Activated effector memory CD4-positive, alpha-beta T cell treated with anti-CD3 and anti-CD28 coated beads, Interleukin-2, amount 50 U/mL, for 16 hours (primary cell): Measurements from ENCODE around the gene KPNA6.

Experiments used
- DNase-seq: peaks from one replicate; pipeline ENCODE4 v3.0.0-alpha.2; 2020

The KPNA6 gene

DNA sequence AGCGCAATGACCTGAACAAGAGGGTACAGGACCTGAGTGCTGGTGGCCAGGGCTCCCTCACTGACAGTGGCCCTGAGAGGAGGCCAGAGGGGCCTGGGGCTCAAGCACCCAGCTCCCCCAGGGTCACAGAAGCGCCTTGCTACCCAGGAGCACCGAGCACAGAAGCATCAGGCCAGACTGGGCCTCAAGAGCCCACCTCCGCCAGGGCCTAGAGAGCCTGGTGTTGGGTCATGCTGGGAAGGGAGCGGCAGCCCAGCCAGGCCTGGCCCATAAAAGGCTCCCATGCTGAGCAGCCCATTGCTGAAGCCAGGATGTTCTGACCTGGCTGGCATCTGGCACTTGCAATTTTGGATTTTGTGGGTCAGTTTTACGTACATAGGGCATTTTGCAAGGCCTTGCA, 87.1 kb downstream of the KPNA6 start:
- DNase-seq, result no peak

DNA sequence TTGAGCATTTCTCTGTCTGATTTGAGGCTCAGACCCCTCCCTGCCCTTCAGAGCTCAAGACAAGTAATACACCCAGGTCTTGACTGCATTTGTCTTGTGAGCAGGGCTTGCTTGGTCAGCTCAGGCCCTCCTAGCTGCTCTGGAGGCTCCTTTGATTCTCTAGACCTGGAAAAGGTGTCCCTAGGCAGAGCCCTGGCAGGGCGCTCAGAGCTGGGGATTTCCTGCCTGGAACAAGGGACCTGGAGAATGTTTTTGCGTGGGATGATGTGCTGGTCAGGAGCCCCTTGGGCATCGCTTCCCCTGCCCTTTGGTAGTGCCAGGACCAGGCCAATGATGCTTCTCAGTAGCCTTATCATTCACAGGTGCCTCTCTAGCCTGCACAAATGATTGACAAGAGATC, 87.7 kb downstream of the KPNA6 start:
- DNase-seq, result no peak

DNA sequence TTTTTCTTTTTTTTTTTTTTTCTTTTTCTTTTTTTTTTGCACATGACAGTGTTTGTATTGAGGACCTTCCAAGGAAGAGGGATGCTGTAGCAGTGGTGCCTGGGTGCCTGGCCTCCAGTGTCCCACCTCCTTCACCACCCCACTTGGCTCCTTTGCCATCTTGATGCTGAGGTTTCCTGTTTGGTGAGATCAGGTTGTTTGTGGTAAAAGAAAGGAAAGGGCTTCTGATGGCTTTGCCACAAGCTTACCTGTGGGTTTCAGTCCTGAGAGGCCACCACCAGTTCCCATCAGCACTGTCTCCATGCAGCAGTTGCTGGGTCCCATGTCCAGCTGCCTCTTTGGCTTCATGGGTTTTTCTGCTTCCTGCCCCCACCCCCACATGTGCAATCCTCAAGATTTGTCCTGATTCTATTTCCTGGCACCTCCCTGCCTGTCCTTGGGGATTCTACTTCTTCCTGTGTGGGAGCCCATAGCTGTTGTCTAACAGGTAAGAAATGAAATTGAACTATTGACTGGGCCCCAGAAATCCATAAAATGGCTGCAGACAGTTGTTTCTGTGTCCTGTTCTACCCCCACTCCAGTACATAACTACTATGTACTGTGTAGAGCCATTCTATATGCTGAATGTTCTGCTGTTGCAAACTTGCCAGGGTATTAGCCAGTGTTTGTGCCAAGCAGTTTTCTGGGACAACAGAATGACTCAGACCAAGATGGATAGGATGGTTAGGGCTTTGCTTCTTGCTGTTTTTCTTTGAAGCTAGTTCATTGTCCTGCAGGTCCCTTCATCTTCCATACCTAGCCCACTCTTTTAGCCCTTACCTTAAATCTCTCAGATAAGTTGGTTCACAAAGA, 88.3 kb downstream of the KPNA6 start:
- DNase-seq, result no peak

DNA sequence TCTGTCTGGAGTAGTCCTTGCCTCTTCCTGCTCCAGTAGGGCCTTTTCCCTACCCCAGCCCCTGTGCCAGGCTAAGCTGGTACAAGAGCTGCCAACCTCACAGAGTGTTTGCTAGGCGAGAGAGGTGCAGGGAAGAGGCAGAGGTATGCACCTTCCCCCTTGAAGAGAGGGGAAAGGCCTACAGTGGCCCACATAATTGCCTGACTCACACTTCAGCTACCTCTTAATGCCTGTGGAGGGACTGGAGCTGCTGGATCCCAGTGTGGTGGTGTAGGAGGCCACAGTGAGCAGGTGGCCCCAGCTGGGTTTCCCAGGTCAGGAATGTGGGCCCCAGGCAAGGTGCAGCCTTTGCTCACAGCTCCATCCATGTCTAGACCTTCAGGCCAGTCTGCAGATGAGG, 89.2 kb downstream of the KPNA6 start:
- DNase-seq, result no peak

DNA sequence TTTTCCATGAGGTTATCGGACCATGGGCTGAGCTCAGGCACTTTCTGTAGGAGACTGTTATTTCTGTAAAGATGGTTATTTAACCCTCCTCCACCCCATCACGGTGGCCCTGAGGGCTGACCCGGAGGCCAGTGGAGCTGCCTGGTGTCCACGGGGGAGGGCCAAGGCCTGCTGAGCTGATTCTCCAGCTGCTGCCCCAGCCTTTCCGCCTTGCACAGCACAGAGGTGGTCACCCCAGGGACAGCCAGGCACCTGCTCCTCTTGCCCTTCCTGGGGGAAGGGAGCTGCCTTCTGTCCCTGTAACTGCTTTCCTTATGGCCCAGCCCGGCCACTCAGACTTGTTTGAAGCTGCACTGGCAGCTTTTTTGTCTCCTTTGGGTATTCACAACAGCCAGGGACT, 90.0 kb downstream of the KPNA6 start:
- DNase-seq, result no peak

- DNase-seq, result no peak
Observed at GRCh38 chr1:32198237-32199042, 90.6 kb downstream of the KPNA6 start.

- no peak for DNase-seq
Observed at GRCh38 chr1:32199043-32199716, 91.3 kb downstream of the KPNA6 start.

DNA sequence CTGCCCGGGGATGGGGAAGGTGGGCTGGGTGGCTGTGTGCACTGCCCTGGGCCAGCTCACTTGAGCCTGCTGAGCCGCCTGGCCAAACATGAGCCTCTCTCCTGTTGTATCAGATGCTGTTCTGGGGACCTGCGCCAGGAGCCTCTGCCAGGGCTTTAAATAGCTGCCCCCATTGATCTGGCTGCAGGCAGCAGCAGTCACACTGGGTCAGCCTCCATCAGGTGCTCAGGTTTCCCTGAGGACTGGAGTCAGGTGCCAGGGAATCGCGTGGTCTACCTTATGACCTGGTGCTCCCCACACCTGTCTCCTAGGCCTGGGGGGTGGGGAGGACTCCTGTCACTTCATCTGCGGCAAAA, 91.8 kb downstream of the KPNA6 start:
- no peak for DNase-seq

- peak; percentile 82 for DNase-seq
Observed at GRCh38 chr1:32200226-32201010, 92.6 kb downstream of the KPNA6 start, which contains the start of gene CCDC28B. Gene CCDC28B, plus strand, starts transcription at chr1:32200595. Its CDS starts 1,341 bp downstream, at chr1:32201936.

GRCh38 chr1:32201011-32201855, 93.4 kb downstream of the KPNA6 start:
- peak; percentile 91 for DNase-seq

DNA sequence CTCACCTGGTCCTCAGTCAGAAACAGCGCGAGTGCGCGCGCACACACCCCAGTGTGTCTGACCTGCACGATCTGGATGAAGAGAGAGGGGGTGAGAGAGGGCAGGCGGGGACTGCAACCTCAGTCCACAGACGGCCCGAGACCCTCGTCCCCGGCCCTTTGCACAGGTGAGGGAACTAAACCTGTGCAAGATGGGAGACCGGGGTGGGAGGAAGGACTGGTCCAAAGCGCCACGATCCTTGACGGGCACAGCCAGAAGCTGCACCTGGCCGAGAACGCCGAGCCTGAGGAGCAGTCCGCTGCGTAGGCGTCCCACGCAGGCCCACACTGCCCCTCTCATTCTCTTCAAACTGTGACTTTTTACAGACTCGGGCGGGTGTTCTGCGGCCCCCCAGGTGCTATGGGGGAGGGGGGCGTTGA, 97.1 kb downstream of the KPNA6 start:
- no peak for DNase-seq

DNA sequence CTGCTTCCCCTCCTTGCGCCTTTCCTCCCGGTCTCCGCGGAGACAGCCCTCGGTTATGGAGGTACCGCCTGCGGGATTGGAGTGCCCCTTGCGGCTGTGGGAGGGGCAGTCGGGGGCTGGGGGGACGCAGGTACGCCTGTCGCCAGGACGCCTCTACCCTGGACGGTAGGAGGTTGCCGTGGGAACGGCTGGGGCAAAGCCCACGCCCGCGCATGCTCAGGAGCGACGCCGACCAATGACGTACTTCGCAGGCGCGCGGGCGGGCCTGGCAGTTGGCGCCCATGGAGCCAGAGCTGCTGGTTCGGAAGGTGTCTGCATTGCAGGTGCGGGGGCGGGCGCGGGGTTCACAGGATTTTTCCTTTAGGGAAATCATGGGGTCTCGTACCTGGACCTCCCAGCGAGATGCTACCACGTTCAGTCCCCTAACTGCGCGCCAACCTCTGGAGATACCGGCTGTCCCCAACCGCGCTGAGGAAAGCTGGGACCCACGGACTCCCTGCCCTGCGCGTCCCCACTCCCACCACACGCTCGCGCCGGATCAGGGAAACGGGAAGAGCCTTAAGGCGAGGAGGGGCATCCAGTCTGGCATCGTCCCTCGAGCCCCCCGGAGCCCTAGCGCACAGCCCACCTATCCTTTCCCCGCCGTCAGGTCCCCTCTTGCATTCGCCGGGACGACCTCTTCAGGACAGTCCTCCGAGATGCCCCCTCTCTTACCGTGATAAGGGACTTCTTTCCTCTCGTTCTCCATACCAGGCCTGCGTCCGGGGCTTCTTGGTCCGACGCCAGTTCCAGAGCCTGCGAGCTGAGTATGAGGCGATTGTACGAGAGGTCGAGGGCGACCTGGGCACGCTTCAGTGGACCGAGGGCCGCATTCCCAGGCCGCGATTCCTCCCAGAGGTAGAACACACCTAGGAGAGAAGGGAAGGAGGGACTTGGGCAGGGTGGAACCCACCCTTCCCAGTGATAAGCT, 97.8 kb downstream of the KPNA6 start, which contains the start of gene IQCC:
Gene IQCC, plus strand, starts transcription at position 271 of the 970 bp plus-strand sequence. Its CDS starts 11 bp downstream, at position 282.
- peak; percentile 94 for DNase-seq

DNA sequence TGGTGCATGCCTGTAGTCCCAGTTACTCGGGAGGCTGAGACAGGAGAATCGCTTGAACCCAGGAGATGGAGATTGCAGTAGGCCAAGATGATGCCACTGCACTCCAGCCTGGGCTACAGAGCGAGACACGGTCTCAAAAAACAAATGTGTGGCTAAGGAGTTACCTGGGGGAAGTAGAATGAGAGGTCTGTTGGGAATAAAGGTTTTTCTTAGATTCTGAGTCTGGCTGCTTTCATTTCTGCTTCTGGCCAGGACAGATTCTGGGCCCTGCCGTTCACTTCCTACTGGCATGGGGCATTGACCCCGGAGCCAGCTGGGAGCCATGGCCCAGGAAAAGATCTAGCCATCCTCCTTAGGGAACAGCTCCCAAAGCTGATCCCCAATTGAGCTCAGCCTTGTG, 100.6 kb downstream of the KPNA6 start:
- no peak for DNase-seq

DNA sequence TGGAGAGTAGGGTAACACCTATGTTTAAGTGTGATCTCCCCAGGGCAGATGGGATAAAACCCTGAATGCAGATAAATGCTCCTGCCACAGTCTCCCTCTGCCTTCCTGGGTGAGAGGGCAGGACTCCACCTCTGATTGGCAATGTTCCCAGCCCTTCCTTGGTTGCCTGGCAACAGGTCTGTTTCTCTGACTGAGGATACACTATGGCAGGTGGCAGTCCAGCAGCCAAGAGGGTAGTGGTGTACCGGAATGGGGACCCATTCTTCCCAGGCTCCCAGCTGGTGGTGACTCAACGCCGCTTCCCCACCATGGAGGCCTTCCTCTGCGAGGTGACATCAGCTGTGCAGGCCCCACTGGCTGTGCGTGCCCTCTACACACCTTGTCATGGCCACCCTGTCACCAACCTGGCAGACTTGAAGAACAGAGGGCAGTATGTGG, 101.1 kb downstream of the KPNA6 start, which contains the start of gene DCDC2B:
Gene DCDC2B, plus strand, starts transcription at position 199 of the 438 bp plus-strand sequence. Its CDS starts 5 bp downstream, at position 204.
- DNase-seq, result no peak

- peak; percentile 84 for DNase-seq
Observed at GRCh38 chr1:32215629-32216480, 108.0 kb downstream of the KPNA6 start.

DNA sequence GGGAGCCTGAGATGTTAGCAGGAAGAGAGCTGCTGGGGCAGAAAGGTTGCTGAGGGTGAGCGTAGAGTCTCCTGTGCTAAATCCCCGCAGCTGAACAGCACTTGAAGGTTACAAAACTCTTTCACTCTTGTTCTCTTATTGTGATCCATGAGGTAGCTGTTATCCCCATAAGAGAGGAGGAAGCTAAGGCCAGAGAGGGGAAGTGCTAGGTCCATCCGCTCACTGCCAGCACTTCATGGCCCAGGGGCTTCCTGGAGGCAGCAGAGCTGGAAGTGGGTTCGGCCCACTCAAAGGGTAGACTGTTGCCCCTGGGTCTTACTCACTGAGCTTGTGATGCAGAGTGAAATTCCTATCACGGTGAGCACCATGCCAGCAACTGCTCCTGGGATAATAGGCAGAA, 108.7 kb downstream of the KPNA6 start:
- no peak for DNase-seq

- DNase-seq, result no peak
Observed at GRCh38 chr1:32219022-32219421, 111.2 kb downstream of the KPNA6 start.

- DNase-seq, result no peak
Observed at GRCh38 chr1:32220746-32221580, 113.1 kb downstream of the KPNA6 start.
